B cell (primary cell): ENCODE results near the gene RNF11. TPM values are rescaled to one million over a fixed set of nuclear protein-coding genes. Genes with fewer than 3 reads are reported as not detected.

Experiments
- ATAC-seq: fragments of 200-7000 bp; cut with Tn5 transposase; one replicate; pipeline ENCODE4 v1.10.0; 2021; ENCODE audit warnings: low read depth, mild to moderate bottlenecking, moderate number of reproducible peaks, moderate library complexity
- CTCF ChIA-PET: fragments of 350-600 bp; sonication (Branson Sonifier 250); formaldehyde crosslinking; loops from one replicate; lab custom pipeline; 2021; ENCODE audit warnings: antibody characterized with exemption, inconsistent platforms; lab: Charles Lee
- POLR2A ChIA-PET: fragments of 350-600 bp; sonication (Branson Sonifier 250); formaldehyde crosslinking; loops from one replicate; lab custom pipeline; 2021; ENCODE audit warnings: antibody characterized with exemption; lab: Charles Lee
- DNase-seq: peaks from one replicate; pipeline ENCODE4 v3.0.0; 2013
- H2AFZ ChIP-seq: 2 replicates; pipeline ENCODE4 v1.6.1; 2012; ENCODE audit warnings: mild to moderate bottlenecking, low read depth, low read length; ENCODE audit not compliant: insufficient read depth, poor library complexity, severe bottlenecking
- H3K27ac ChIP-seq, 2 donors: 1 replicate in 1 of 2; 2 replicates in 1 of 2; pipeline ENCODE4 v1.5.1; 2012 to 2013; ENCODE audit warnings: low read length in 2 of 2, mild to moderate bottlenecking in 2 of 2, moderate library complexity in 1 of 2
- H3K27me3 ChIP-seq, 4 experiments: fragments of 200-600 bp in 1 of 4; sonication (generic) in 1 of 4; replicated peaks in 1 of 4; 1 replicate in 2 of 4; 2 replicates in 2 of 4; pipeline versions ENCODE4 v1.6.1 to v1.7.0; 2013 to 2016; ENCODE audit warnings: low read length in 3 of 4, mild to moderate bottlenecking in 2 of 4, mixed read lengths in 1 of 4, moderate library complexity in 1 of 4; ENCODE audit not compliant: insufficient read depth in 4 of 4, control insufficient read depth in 3 of 4; ENCODE audit errors: control extremely low read depth in 1 of 4
- H3K36me3 ChIP-seq, 2 experiments: replicated peaks in 1 of 2; 1 replicate in 1 of 2; 2 replicates in 1 of 2; pipeline versions ENCODE4 v1.6.1 to v1.7.1; 2013; ENCODE audit warnings: low read length in 1 of 2; ENCODE audit not compliant: insufficient read depth in 2 of 2, control insufficient read depth in 1 of 2; ENCODE audit errors: control extremely low read depth in 1 of 2, extremely low read depth in 1 of 2
- H3K4me1 ChIP-seq, 2 donors: fragments of 200-600 bp in 1 of 2; sonication (generic) in 1 of 2; 1 replicate in 1 of 2; 2 replicates in 1 of 2; pipeline versions ENCODE4 v1.5.1 to v1.6.1; 2013 to 2017; ENCODE audit warnings: low read length in 2 of 2; ENCODE audit not compliant: control insufficient read depth in 2 of 2, insufficient read depth in 2 of 2
- H3K4me2 ChIP-seq: replicated peaks from 2 replicates; pipeline ENCODE3; 2012; ENCODE audit warnings: mild to moderate bottlenecking, low read depth, low read length; ENCODE audit not compliant: poor library complexity, severe bottlenecking
- H3K4me3 ChIP-seq, 5 experiments: fragments of 200-600 bp in 1 of 5; sonication (generic) in 1 of 5; 1 replicate in 3 of 5; 2 replicates in 2 of 5; pipeline versions ENCODE4 v1.5.1 to v1.7.0; 2011 to 2016; ENCODE audit warnings: low read length in 4 of 5, mild to moderate bottlenecking in 4 of 5, low read depth in 2 of 5, control low read depth in 1 of 5, moderate library complexity in 1 of 5; ENCODE audit not compliant: insufficient read depth in 1 of 5; ENCODE audit errors: control extremely low read depth in 1 of 5, extremely low read depth in 1 of 5
- H3K79me2 ChIP-seq: fragments of 200-600 bp; sonication (generic); one replicate; pipeline ENCODE4 v1.6.0; 2016; ENCODE audit warnings: low read length; ENCODE audit not compliant: control insufficient read depth, insufficient read depth
- H3K9ac ChIP-seq: fragments of 200-600 bp; sonication (generic); 2 replicates; pipeline ENCODE4 v1.6.1; 2017; ENCODE audit warnings: mild to moderate bottlenecking, low read length, moderate library complexity
- H3K9me3 ChIP-seq, 3 donors: one replicate each; pipeline versions ENCODE4 v1.6.1 to v1.7.1; 2013; ENCODE audit warnings: low read length in 2 of 3; ENCODE audit not compliant: control insufficient read depth in 2 of 3, insufficient read depth in 1 of 3; ENCODE audit errors: control extremely low read depth in 1 of 3
- H4K20me1 ChIP-seq: 2 replicates; pipeline ENCODE4 v1.6.0; 2012; ENCODE audit warnings: mild to moderate bottlenecking, low read length; ENCODE audit not compliant: insufficient read depth, control insufficient read depth, poor library complexity, severe bottlenecking
- H3K27ac Mint-ChIP-seq: one replicate; pipeline ENCODE4 v1.8.0; 2021; ENCODE audit warnings: mixed read lengths
- H3K27me3 Mint-ChIP-seq: one replicate; pipeline ENCODE4 v1.8.0; 2021; ENCODE audit warnings: mixed read lengths
- H3K4me1 Mint-ChIP-seq: one replicate; pipeline ENCODE4 v1.8.0; 2021; ENCODE audit warnings: mixed read lengths
- H3K4me3 Mint-ChIP-seq: one replicate; pipeline ENCODE4 v1.8.0; 2021; ENCODE audit warnings: mixed read lengths
- H3K9me3 Mint-ChIP-seq: one replicate; pipeline ENCODE4 v1.8.0; 2022; ENCODE audit warnings: mixed read lengths; ENCODE audit not compliant: insufficient read depth
- EZH2 ChIP-seq: IDR thresholded peaks from 2 replicates; pipeline ENCODE4 v1.6.1; 2012; ENCODE audit warnings: borderline replicate concordance, low read depth, mild to moderate bottlenecking, moderate library complexity, low read length; ENCODE audit not compliant: insufficient read depth, poor library complexity, severe bottlenecking
- WGBS: methylation state at CpG from one replicate; pipeline ENCODE4 v1.1.5; 2013; ENCODE audit warnings: missing lambda C conversion rate; ENCODE audit not compliant: insufficient coverage; 5-methylcytosine and 5-hydroxymethylcytosine counted together
- intact Hi-C: fragments of 100-400 bp; cut with micrococcal nuclease; formaldehyde crosslinking; loops from one replicate; pipeline ENCODE4 v1.10.0; 2022
- polyA plus RNA-seq: library from polyadenylated mRNA; depleted of rRNA; stranded (reverse); fragments of >200 nt; gene quantifications from 2 replicates; pipeline ENCODE4 v1.2.3, GENCODE V29; 2012
- total RNA-seq, 2 donors: library from RNA; stranded (reverse); fragments of 120-200 nt in 1 of 2; gene quantifications; 1 replicate in 1 of 2; 2 replicates in 1 of 2; pipeline versions ENCODE4 v1.2.3 to v1.2.4, GENCODE V29; 2013 to 2022
- TF ChIP-seq, protein P1 (sequence below): fragments of 200-600 bp; IDR thresholded peaks from one replicate; pipeline ENCODE4 v1.8.0; 2022; ENCODE audit warnings: antibody characterized with exemption, mild to moderate bottlenecking

RNF11 gene
- total and polyA plus RNA-seq, 2 donors (not counting 1 experiment from before 2014, with no cell fraction given): 10.0 to 20.6 TPM

DNA sequence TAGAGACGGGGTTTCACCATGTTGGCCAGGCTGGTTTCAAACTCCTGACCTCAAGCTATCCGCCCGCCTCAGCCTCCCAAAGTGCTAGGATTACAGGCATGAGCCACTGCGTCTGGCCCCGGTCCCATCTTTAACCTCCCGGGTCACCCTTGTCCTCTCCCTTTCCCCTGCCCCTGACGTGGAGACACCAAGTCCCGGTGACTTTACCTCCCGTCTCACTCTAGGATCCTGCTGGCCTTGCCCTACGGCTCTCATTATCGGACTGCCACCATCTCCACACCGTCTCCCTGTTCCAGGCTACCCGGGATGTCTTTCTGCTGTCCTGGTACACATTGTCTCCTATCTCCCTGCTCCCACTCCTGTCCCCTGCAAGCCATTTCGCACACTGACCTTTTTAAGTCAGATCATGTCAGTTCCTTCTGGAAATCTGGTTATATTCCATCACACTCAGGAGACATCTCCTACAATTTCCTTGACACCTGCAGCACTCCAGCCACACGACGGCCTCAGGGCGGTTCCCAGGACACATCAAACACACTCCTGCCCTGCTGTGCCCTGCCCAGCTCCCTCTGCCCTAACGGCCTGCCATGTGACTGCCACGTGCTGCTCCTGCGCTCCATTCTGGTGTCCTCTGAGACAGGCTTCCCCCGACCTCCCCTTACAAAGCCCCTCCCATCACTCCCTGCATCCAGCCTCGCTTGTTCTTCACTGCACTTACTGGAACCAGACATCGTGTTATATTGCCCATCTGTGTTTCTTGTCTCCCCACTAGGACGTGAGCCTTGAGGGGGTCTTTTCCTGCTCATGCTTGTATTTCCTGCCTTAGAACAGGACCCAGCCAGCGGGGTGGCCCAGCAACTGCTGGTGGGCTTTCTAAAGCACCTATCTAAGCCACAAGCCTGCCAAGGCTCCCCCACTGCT, 61.6 kb downstream of the RNF11 start:
- Histone ChIP-seq H3K9ac (peak overlapping the region; percentile 64), H3K27ac (no peak overlapping the region), H3K4me2 (peak overlapping the region; percentile 83), H3K4me1 (peaks cover 6 to 12% of the 10 kb centered on the region in 2 donors), H2AFZ (no peak overlapping the region), H4K20me1 (no peaks in the 10 kb centered on the region), H3K79me2 (no peaks in the 10 kb centered on the region), H3K27me3 (peaks cover 0 to 9% (median 0%) of the 10 kb centered on the region in 4 experiments), H3K9me3 (peaks cover 0 to 8% (median 0%) of the 10 kb centered on the region in 3 donors), H3K4me3 (no peak overlapping the region), H3K36me3 (no peaks in the 10 kb centered on the region)
- CTCF ChIA-PET: interaction anchor here (0.5 to 3.8 kb wide), 16 partner anchors 8 to 531 kb away, joined by 3 to 61 read pairs (median 4); partner anchors contain the start of gene RNF11
- no peak overlapping the region for H3K27ac Mint-ChIP-seq
- TF ChIP-seq EZH2: no peak
- TF ChIP-seq, protein P1, sequence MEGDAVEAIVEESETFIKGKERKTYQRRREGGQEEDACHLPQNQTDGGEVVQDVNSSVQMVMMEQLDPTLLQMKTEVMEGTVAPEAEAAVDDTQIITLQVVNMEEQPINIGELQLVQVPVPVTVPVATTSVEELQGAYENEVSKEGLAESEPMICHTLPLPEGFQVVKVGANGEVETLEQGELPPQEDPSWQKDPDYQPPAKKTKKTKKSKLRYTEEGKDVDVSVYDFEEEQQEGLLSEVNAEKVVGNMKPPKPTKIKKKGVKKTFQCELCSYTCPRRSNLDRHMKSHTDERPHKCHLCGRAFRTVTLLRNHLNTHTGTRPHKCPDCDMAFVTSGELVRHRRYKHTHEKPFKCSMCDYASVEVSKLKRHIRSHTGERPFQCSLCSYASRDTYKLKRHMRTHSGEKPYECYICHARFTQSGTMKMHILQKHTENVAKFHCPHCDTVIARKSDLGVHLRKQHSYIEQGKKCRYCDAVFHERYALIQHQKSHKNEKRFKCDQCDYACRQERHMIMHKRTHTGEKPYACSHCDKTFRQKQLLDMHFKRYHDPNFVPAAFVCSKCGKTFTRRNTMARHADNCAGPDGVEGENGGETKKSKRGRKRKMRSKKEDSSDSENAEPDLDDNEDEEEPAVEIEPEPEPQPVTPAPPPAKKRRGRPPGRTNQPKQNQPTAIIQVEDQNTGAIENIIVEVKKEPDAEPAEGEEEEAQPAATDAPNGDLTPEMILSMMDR: no peak
- 88% methylated on average over 25 of the region's 25 CpGs for WGBS
- no peak for ATAC-seq
- H3K4me3 Mint-ChIP-seq: peak overlapping the region; percentile 60
- H3K9me3 Mint-ChIP-seq: no peaks in the 10 kb centered on the region
- POLR2A ChIA-PET: no interaction called here
- intact Hi-C loops: loop anchor here (2.0 kb wide), 1 partner anchor 109 kb away; no protein-coding TSS in a partner anchor
- DNase-seq: no peak
- H3K27me3 Mint-ChIP-seq: peaks cover 10% of the 10 kb centered on the region
- H3K4me1 Mint-ChIP-seq: peaks cover 10% of the 10 kb centered on the region

DNA sequence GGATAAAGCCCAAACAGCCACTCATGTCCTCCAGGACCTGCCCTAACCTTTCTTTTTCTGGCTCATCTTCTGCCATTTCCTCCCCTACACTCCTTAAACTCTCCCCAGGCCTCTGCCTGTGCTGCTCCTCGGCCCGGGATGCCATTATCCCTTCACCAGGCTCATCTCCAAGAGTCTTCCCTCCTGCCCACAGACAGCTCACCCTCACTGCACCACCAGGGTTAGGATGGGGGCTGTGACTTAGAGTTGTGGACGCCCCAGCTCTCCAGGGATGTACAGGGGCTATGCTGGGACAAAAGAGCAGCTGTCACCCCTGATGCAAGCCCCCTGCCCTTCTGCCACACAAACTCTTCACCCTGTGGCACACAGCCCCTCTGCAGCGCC, 62.2 kb downstream of the RNF11 start:
- H3K4me3 ChIP-seq: no peak overlapping the region
- peaks cover 10% of the 10 kb centered on the region for H3K27me3 Mint-ChIP-seq
- peaks cover 0 to 8% (median 0%) of the 10 kb centered on the region in 3 donors for H3K9me3 ChIP-seq
- H4K20me1 ChIP-seq: no peaks in the 10 kb centered on the region
- H3K4me1 ChIP-seq: peaks cover 6 to 12% of the 10 kb centered on the region in 2 donors
- no peak overlapping the region for H3K27ac Mint-ChIP-seq
- intact Hi-C loops: no loop called here
- ATAC-seq (no peak), DNase-seq (no peak)
- H3K4me3 Mint-ChIP-seq: peak overlapping the region; percentile 60
- no peak overlapping the region for H3K9ac ChIP-seq
- 94% methylated on average over 2 of the region's 4 CpGs for WGBS
- TF ChIP-seq EZH2: no peak
- TF ChIP-seq, protein P1: no peak
- H3K4me2 ChIP-seq: no peak overlapping the region
- no peaks in the 10 kb centered on the region for H3K36me3 ChIP-seq
- H3K9me3 Mint-ChIP-seq: no peaks in the 10 kb centered on the region
- H3K27me3 ChIP-seq: peaks cover 0 to 9% (median 0%) of the 10 kb centered on the region in 4 experiments
- peaks cover 10% of the 10 kb centered on the region for H3K4me1 Mint-ChIP-seq
- no peak overlapping the region for H3K27ac ChIP-seq
- H2AFZ ChIP-seq: no peak overlapping the region
- ChIA-PET CTCF (interaction anchor here (0.8 kb wide), 1 partner anchor 109 kb away, joined by 5 read pairs; no protein-coding TSS in a partner anchor), POLR2A (no interaction called here)
- H3K79me2 ChIP-seq: no peaks in the 10 kb centered on the region
